ENCODE data around the gene ALDH1A1. TPM values are rescaled to one million over a fixed set of nuclear protein-coding genes. Genes with fewer than 3 reads are reported as not detected.

The ALDH1A1 gene
- total and polyA plus RNA-seq, 9 of the 15 experiments (the other 6 are each of a cell fraction or from before 2014, with no cell fraction given), result 1.8 to 86.3 (median 24.4) TPM

DNA sequence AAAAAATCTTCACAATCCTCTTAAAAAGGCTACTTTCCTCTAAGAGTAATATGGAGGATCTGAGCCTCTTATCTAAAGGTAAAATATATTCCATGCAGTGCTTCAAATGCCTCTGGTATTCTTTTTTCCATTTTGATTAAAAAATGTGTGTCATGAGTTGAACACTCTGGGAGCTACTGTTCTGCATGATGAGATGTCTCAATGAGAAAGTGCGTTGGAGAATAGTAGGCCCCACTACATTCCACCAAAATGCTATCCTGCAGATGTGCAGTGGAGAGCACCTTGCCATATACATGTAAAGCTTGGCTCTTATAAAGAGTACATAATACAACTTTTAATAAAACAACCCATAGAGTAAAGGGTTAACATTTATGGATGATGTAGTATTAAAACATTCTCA is 26.3 kb downstream of the ALDH1A1 start (continued):
- TF ChIP-seq, protein P1, sequence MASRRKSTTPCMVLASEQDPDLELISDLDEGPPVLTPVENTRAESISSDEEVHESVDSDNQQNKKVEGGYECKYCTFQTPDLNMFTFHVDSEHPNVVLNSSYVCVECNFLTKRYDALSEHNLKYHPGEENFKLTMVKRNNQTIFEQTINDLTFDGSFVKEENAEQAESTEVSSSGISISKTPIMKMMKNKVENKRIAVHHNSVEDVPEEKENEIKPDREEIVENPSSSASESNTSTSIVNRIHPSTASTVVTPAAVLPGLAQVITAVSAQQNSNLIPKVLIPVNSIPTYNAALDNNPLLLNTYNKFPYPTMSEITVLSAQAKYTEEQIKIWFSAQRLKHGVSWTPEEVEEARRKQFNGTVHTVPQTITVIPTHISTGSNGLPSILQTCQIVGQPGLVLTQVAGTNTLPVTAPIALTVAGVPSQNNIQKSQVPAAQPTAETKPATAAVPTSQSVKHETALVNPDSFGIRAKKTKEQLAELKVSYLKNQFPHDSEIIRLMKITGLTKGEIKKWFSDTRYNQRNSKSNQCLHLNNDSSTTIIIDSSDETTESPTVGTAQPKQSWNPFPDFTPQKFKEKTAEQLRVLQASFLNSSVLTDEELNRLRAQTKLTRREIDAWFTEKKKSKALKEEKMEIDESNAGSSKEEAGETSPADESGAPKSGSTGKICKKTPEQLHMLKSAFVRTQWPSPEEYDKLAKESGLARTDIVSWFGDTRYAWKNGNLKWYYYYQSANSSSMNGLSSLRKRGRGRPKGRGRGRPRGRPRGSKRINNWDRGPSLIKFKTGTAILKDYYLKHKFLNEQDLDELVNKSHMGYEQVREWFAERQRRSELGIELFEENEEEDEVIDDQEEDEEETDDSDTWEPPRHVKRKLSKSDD (conservative IDR thresholded peaks at IDR 0.05; ENCODE audit: low read length), result no peak
- TF ChIP-seq ELF1 (tag; IDR thresholded peaks at IDR 0.05), result no peak

DNA sequence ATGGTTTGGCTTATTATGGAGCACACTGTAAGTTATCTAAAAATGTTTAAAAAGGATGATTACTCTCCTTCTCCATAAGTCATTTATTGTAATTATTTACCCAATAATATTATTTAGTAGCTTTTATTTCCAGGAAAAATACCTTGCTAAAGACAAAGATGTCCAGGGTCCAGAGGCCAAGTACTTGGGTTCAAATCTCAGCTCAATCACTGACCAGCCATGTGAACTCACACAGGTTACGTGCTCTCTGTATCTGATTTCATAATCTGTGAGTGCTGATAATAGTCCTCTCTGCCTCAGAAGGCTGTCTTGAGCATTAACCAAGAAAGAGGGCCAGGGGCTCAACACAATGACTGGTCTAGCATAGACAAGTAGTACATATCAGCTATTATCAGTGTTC is 27.0 kb downstream of the ALDH1A1 start:
- Histone ChIP-seq H3K9ac (ENCODE audit: insufficient read depth in 1 of 2, low read depth in 2 of 2, low read length in 2 of 2) (no peak overlapping the region), H4K20me1 (replicated peaks; ENCODE audit: control insufficient read depth, insufficient read depth, low read length) (no peaks in the 10 kb centered on the region), H2AFZ (ENCODE audit: low read depth, low read length) (no peak overlapping the region), H3K4me3 (no peak overlapping the region), H3K9me1 (ENCODE audit: control insufficient read depth, insufficient read depth, low read length) (no peaks in the 10 kb centered on the region), H3K79me2 (ENCODE audit: control insufficient read depth, insufficient read depth, low read length) (no peaks in the 10 kb centered on the region), H3K36me3 (ENCODE audit: control insufficient read depth, insufficient read depth, low read length) (no peaks in the 10 kb centered on the region; the same call in 2 of the 3 replicates), H3K4me2 (ENCODE audit: insufficient read depth, low read length) (no peak overlapping the region), H3K9me3 (replicated peaks; ENCODE audit: control insufficient read depth, insufficient read depth, low read depth, low read length) (no peaks in the 10 kb centered on the region), H3K27ac (ENCODE audit: extremely low read depth, low read depth, low read length) (no peak overlapping the region), H3K27me3 (ENCODE audit: control insufficient read depth in 2 of 2, insufficient read depth in 2 of 2, low read length in 2 of 2) (no peaks in the 10 kb centered on the region), H3K4me1 (replicated peaks in 1 of 2; ENCODE audit: control insufficient read depth in 2 of 2, insufficient read depth in 2 of 2, low read length in 2 of 2) (no peaks in the 10 kb centered on the region)
- intact Hi-C loops (cut with micrococcal nuclease), result no loop called here
- DNase-seq (ENCODE audit: extremely low read depth in 1 of 4, low spot score in 3 of 4) (no peak), FAIRE-seq (no peak), ATAC-seq (no peak)
- CTCF ChIA-PET (ENCODE audit: low intra/inter-chr PET ratio), result no interaction called here
- TF ChIP-seq KDM1A (IDR thresholded peaks at IDR 0.05), result peak in 1 of 2 experiments; percentile 22; a peak in 1 of 4 replicates
- no peak for TF ChIP-seq ZNF316 (IDR thresholded peaks at IDR 0.05)
- POLR2A ChIA-PET, result interaction anchor here (0.6 kb wide), 1 partner anchor 207 kb away, joined by 4 read pairs; no protein-coding TSS in a partner anchor
- BruUV-seq (replicated peaks), result no TSS peak
- WGBS (ENCODE audit: insufficient coverage, low coverage, missing lambda C conversion rate), result 43% methylated on average over 1 of the region's 1 CpG
- in situ Hi-C loops (cut with MboI), result no loop called here
